Measurements from ENCODE around the gene ZDHHC11. TPM values are rescaled to one million over a fixed set of nuclear protein-coding genes. Genes with fewer than 3 reads are reported as not detected.
"Not testable (repeated sequence)": the region's sequence is repeated elsewhere in the genome, so short reads cannot be mapped to it uniquely, and the experiment has no call there.

ZDHHC11 gene
- total RNA-seq, 1 experiment from 2014 or later = 17.0 TPM

GRCh38 chr5:751496-751895 is 99.3 kb downstream of the ZDHHC11 start:
- H3K9ac ChIP-seq (ENCODE audit: low read length) = no peak overlapping the region
- intact Hi-C loops (cut with micrococcal nuclease) = no loop called here
- no peak overlapping the region for H2AFZ ChIP-seq (ENCODE audit: low read depth, low read length, poor library complexity, severe bottlenecking)
- no TSS peak for BruUV-seq (replicated peaks)
- no peaks in the 10 kb centered on the region for H4K20me1 ChIP-seq (ENCODE audit: insufficient read depth)
- H3K9me3 ChIP-seq (ENCODE audit: control insufficient read depth in 1 of 2, insufficient read depth in 1 of 2, low read depth in 1 of 2, low read length in 2 of 2) = no peaks in the 10 kb centered on the region
- no peak for ATAC-seq
- no peaks in the 10 kb centered on the region for H3K27me3 ChIP-seq (ENCODE audit: insufficient read depth, low read length)
- H3K4me1 ChIP-seq (ENCODE audit: control insufficient read depth in 1 of 2, insufficient read depth in 2 of 2, low read length in 2 of 2) = no peaks in the 10 kb centered on the region
- H3K79me2 ChIP-seq (ENCODE audit: insufficient read depth, low read length) = no peaks in the 10 kb centered on the region
- ChIA-PET POLR2A (no interaction called here), RAD21 (ENCODE audit: low non-redundant PET in 1 of 2, low total read pairs in 2 of 2, uncharacterized antibody in 2 of 2, unreplicated experiment in 2 of 2) (no interaction called here), CTCF (no interaction called here)
- H3K9me2 ChIP-seq (ENCODE audit: insufficient read depth) = no peaks in the 10 kb centered on the region
- no peak for DNase-seq (ENCODE audit: low read depth, low spot score)
- H3K4me2 ChIP-seq (ENCODE audit: low read length) = no peak overlapping the region
- H3K4me3 ChIP-seq (replicated peaks in 1 of 2; ENCODE audit: low read depth in 1 of 2, low read length in 2 of 2) = no peak overlapping the region
- H3K36me3 ChIP-seq (ENCODE audit: control insufficient read depth in 1 of 2, insufficient read depth in 2 of 2, low read length in 2 of 2) = no peaks in the 10 kb centered on the region
- H3K27ac ChIP-seq (ENCODE audit: low read depth, low read length) = no peak overlapping the region
- TF ChIP-seq POLR2A (IDR thresholded peaks at IDR 0.05; ENCODE audit: borderline replicate concordance, extremely low read depth, insufficient read depth, insufficient read length) (no peak), SP1 (IDR thresholded peaks at IDR 0.05; ENCODE audit: low read depth) (no peak), EZH2phosphoT487 (IDR thresholded peaks at IDR 0.05; ENCODE audit: borderline replicate concordance) (no peak), SIN3A (IDR thresholded peaks at IDR 0.05; ENCODE audit: low read depth) (no peak)

GRCh38 chr5:750226-750625 is 100.6 kb downstream of the ZDHHC11 start:
- H3K9ac ChIP-seq (ENCODE audit: low read length); POLR2A ChIA-PET; H3K27me3 ChIP-seq (ENCODE audit: insufficient read depth, low read length); RAD21 ChIA-PET (ENCODE audit: low non-redundant PET in 1 of 2, low total read pairs in 2 of 2, uncharacterized antibody in 2 of 2, unreplicated experiment in 2 of 2); H3K4me1 ChIP-seq (ENCODE audit: control insufficient read depth in 1 of 2, insufficient read depth in 2 of 2, low read length in 2 of 2); H3K27ac ChIP-seq (ENCODE audit: low read depth, low read length); BruUV-seq (replicated peaks); H3K4me3 ChIP-seq (replicated peaks in 1 of 2; ENCODE audit: low read depth in 1 of 2, low read length in 2 of 2); intact Hi-C loops (cut with micrococcal nuclease); H3K9me2 ChIP-seq (ENCODE audit: insufficient read depth); CTCF ChIA-PET; H2AFZ ChIP-seq (ENCODE audit: low read depth, low read length, poor library complexity, severe bottlenecking); DNase-seq (ENCODE audit: low read depth, low spot score); H4K20me1 ChIP-seq (ENCODE audit: insufficient read depth); H3K9me3 ChIP-seq (ENCODE audit: control insufficient read depth in 1 of 2, insufficient read depth in 1 of 2, low read depth in 1 of 2, low read length in 2 of 2); H3K36me3 ChIP-seq (ENCODE audit: control insufficient read depth in 1 of 2, insufficient read depth in 2 of 2, low read length in 2 of 2); ATAC-seq; H3K4me2 ChIP-seq (ENCODE audit: low read length); H3K79me2 ChIP-seq (ENCODE audit: insufficient read depth, low read length): not testable (repeated sequence)

GRCh38 chr5:749101-749670 is 101.6 kb downstream of the ZDHHC11 start:
- Histone ChIP-seq H4K20me1 (ENCODE audit: insufficient read depth) (no peaks in the 10 kb centered on the region), H3K27me3 (ENCODE audit: insufficient read depth, low read length) (no peaks in the 10 kb centered on the region), H3K4me2 (ENCODE audit: low read length) (no peak overlapping the region), H3K9me2 (ENCODE audit: insufficient read depth) (no peaks in the 10 kb centered on the region), H3K4me1 (ENCODE audit: control insufficient read depth in 1 of 2, insufficient read depth in 2 of 2, low read length in 2 of 2) (no peaks in the 10 kb centered on the region), H3K27ac (ENCODE audit: low read depth, low read length) (no peak overlapping the region), H3K4me3 (replicated peaks in 1 of 2; ENCODE audit: low read depth in 1 of 2, low read length in 2 of 2) (no peak overlapping the region), H3K9ac (ENCODE audit: low read length) (no peak overlapping the region), H2AFZ (ENCODE audit: low read depth, low read length, poor library complexity, severe bottlenecking) (no peak overlapping the region), H3K36me3 (ENCODE audit: control insufficient read depth in 1 of 2, insufficient read depth in 2 of 2, low read length in 2 of 2) (no peaks in the 10 kb centered on the region), H3K79me2 (ENCODE audit: insufficient read depth, low read length) (no peaks in the 10 kb centered on the region), H3K9me3 (ENCODE audit: control insufficient read depth in 1 of 2, insufficient read depth in 1 of 2, low read depth in 1 of 2, low read length in 2 of 2) (no peaks in the 10 kb centered on the region)
- ChIA-PET CTCF (no interaction called here), POLR2A (no interaction called here), RAD21 (ENCODE audit: low non-redundant PET in 1 of 2, low total read pairs in 2 of 2, uncharacterized antibody in 2 of 2, unreplicated experiment in 2 of 2) (no interaction called here)
- ATAC-seq (no peak), DNase-seq (ENCODE audit: low read depth, low spot score) (no peak)
- intact Hi-C loops (cut with micrococcal nuclease) = no loop called here
- no TSS peak for BruUV-seq (replicated peaks)
- TF ChIP-seq SRF (IDR thresholded peaks at IDR 0.05; ENCODE audit: low read depth) (no peak), EGR1 (IDR thresholded peaks at IDR 0.05; ENCODE audit: low read depth) (no peak), POLR2AphosphoS5 (IDR thresholded peaks at IDR 0.05; ENCODE audit: low read depth, low read length) (no peak), ZBTB33 (IDR thresholded peaks at IDR 0.05; ENCODE audit: extremely low read depth, insufficient replicate concordance, low read length) (no peak), SIN3A (IDR thresholded peaks at IDR 0.05; ENCODE audit: low read depth) (no peak), CBX3 (IDR thresholded peaks at IDR 0.05; ENCODE audit: low read depth) (no peak), CEBPB (IDR thresholded peaks at IDR 0.05; ENCODE audit: low read depth) (no peak), FOSL1 (IDR thresholded peaks at IDR 0.05; ENCODE audit: low read depth) (no peak), ZNF274 (IDR thresholded peaks at IDR 0.05; ENCODE audit: low read depth, low read length) (no peak), ATF3 (IDR thresholded peaks at IDR 0.05) (no peak), YY1 (IDR thresholded peaks at IDR 0.05; ENCODE audit: extremely low read depth, insufficient replicate concordance, low read depth, low read length) (no peak)
